H9 (cell line): ENCODE data around the gene ANKRD29. TPM values are rescaled to one million over a fixed set of nuclear protein-coding genes. Genes with fewer than 3 reads are reported as not detected.

ENCODE experiments used
- DNase-seq: peaks from one replicate; pipeline ENCODE4 v3.0.0-alpha.2; 2017
- H2AFZ ChIP-seq: one replicate; pipeline ENCODE4 v1.6.1; 2013; ENCODE audit warnings: mild to moderate bottlenecking, low read length, control low read depth, moderate library complexity
- H2AK5ac ChIP-seq: 2 replicates; pipeline ENCODE4 v1.6.1; 2013; ENCODE audit warnings: low read length, control low read depth, mixed read lengths; ENCODE audit not compliant: insufficient read length
- H2BK120ac ChIP-seq: one replicate; pipeline ENCODE4 v1.6.1; 2013; ENCODE audit warnings: low read depth, mild to moderate bottlenecking, low read length, control low read depth, inconsistent platforms; ENCODE audit not compliant: poor library complexity, severe bottlenecking
- H2BK12ac ChIP-seq: 2 replicates; pipeline ENCODE4 v1.6.1; 2013; ENCODE audit warnings: low read length, control low read depth, mixed read lengths, low read depth; ENCODE audit not compliant: insufficient read length
- H2BK15ac ChIP-seq: 2 replicates; pipeline ENCODE4 v1.6.1; 2013; ENCODE audit warnings: low read depth, low read length, control low read depth
- H2BK20ac ChIP-seq: one replicate; pipeline ENCODE4 v1.6.1; 2013; ENCODE audit warnings: low read depth, mild to moderate bottlenecking, low read length, control low read depth, inconsistent platforms; ENCODE audit not compliant: poor library complexity, severe bottlenecking
- H2BK5ac ChIP-seq: 2 replicates; pipeline ENCODE4 v1.6.1; 2013; ENCODE audit warnings: low read length, control low read depth, mixed read lengths; ENCODE audit not compliant: insufficient read length
- H3K14ac ChIP-seq: 2 replicates; pipeline ENCODE4 v1.6.1; 2013; ENCODE audit warnings: low read length, control low read depth; ENCODE audit not compliant: insufficient read depth
- H3K18ac ChIP-seq: 2 replicates; pipeline ENCODE4 v1.6.1; 2013; ENCODE audit warnings: low read depth, mild to moderate bottlenecking, mixed read lengths, low read length, control low read depth; ENCODE audit not compliant: insufficient read length
- H3K23ac ChIP-seq: 2 replicates; pipeline ENCODE4 v1.6.1; 2013; ENCODE audit warnings: low read length, control low read depth, mixed read lengths, low read depth; ENCODE audit not compliant: insufficient read length
- H3K23me2 ChIP-seq: 2 replicates; pipeline ENCODE4 v1.6.1; 2013; ENCODE audit warnings: low read depth, mild to moderate bottlenecking, mixed read lengths, low read length, control low read depth; ENCODE audit not compliant: insufficient read length, poor library complexity, severe bottlenecking
- H3K27ac ChIP-seq: 2 replicates; pipeline ENCODE4 v1.5.1; 2013; ENCODE audit warnings: low read length, control low read depth, mixed read lengths, low read depth; ENCODE audit not compliant: insufficient read length
- H3K27me3 ChIP-seq: 2 replicates; pipeline ENCODE4 v1.6.1; 2013; ENCODE audit warnings: low read length, control low read depth, inconsistent platforms; ENCODE audit not compliant: insufficient read depth
- H3K4ac ChIP-seq: 2 replicates; pipeline ENCODE4 v1.6.1; 2013; ENCODE audit warnings: low read depth, mild to moderate bottlenecking, control low read depth, inconsistent platforms, low read length, moderate library complexity
- H3K4me1 ChIP-seq: 2 replicates; pipeline ENCODE4 v1.6.1; 2013; ENCODE audit warnings: low read length, control low read depth, inconsistent platforms; ENCODE audit not compliant: insufficient read depth
- H3K4me2 ChIP-seq: 2 replicates; pipeline ENCODE4 v1.6.1; 2013; ENCODE audit warnings: low read length, control low read depth, mixed read lengths; ENCODE audit not compliant: insufficient read length, insufficient read depth
- H3K56ac ChIP-seq: 2 replicates; pipeline ENCODE4 v1.6.1; 2013; ENCODE audit warnings: low read depth, mild to moderate bottlenecking, mixed read lengths, low read length, control low read depth; ENCODE audit not compliant: insufficient read length
- H3K79me1 ChIP-seq: 2 replicates; pipeline ENCODE4 v1.6.1; 2013; ENCODE audit warnings: low read depth, mild to moderate bottlenecking, moderate library complexity, low read length, control low read depth, inconsistent platforms; ENCODE audit not compliant: insufficient read depth, poor library complexity, severe bottlenecking
- H3K79me2 ChIP-seq: 2 replicates; pipeline ENCODE4 v1.6.1; 2013; ENCODE audit warnings: low read length, control low read depth, inconsistent platforms; ENCODE audit not compliant: insufficient read depth
- H3K9ac ChIP-seq: 2 replicates; pipeline ENCODE4 v1.6.1; 2013; ENCODE audit warnings: low read length, control low read depth, mixed read lengths; ENCODE audit not compliant: insufficient read length; ENCODE audit errors: extremely low read depth
- H3K9me3 ChIP-seq: one replicate; pipeline ENCODE4 v1.6.1; 2013; ENCODE audit warnings: low read depth, low read length, inconsistent platforms; ENCODE audit not compliant: control insufficient read depth
- H3T11ph ChIP-seq: one replicate; pipeline ENCODE4 v1.6.1; 2013; ENCODE audit warnings: mild to moderate bottlenecking, low read length, control low read depth, inconsistent platforms
- H4K20me1 ChIP-seq: one replicate; pipeline ENCODE4 v1.6.1; 2013; ENCODE audit not compliant: control insufficient read depth, insufficient read length, insufficient read depth
- H4K5ac ChIP-seq: 2 replicates; pipeline ENCODE4 v1.6.1; 2013; ENCODE audit warnings: low read depth, mild to moderate bottlenecking, mixed read lengths, low read length, control low read depth; ENCODE audit not compliant: insufficient read length
- H4K8ac ChIP-seq: replicated peaks from 2 replicates; pipeline ENCODE4 v1.6.1; 2013; ENCODE audit warnings: low read length, control low read depth, mixed read lengths, low read depth; ENCODE audit not compliant: insufficient read length
- H4K91ac ChIP-seq: 2 replicates; pipeline ENCODE4 v1.6.1; 2013; ENCODE audit warnings: low read depth, mild to moderate bottlenecking, moderate library complexity, mixed read lengths, low read length, control low read depth; ENCODE audit not compliant: insufficient read length
- H3K27ac Mint-ChIP-seq, 3 experiments: 2 replicates in 2 of 3; 3 replicates in 1 of 3; pipeline ENCODE4 v1.8.0; 2020 to 2021; ENCODE audit warnings: mixed read lengths in 3 of 3, mild to moderate bottlenecking in 1 of 3, moderate library complexity in 1 of 3
- H3K27me3 Mint-ChIP-seq: 2 replicates; pipeline ENCODE4 v1.8.0; 2021; ENCODE audit warnings: low read depth, mild to moderate bottlenecking, moderate library complexity, mixed read lengths
- H3K36me3 Mint-ChIP-seq, 3 experiments: 2 replicates in 2 of 3; 3 replicates in 1 of 3; pipeline ENCODE4 v1.8.0; 2020 to 2021; ENCODE audit warnings: low read depth in 3 of 3, mixed read lengths in 3 of 3; ENCODE audit not compliant: insufficient read depth in 1 of 3
- H3K4me1 Mint-ChIP-seq, 2 experiments: 2 replicates each; pipeline ENCODE4 v1.8.0; 2020; ENCODE audit warnings: mixed read lengths in 2 of 2
- H3K4me3 Mint-ChIP-seq, 2 experiments: 2 replicates in 1 of 2; 3 replicates in 1 of 2; pipeline ENCODE4 v1.8.0; 2020 to 2021; ENCODE audit warnings: mild to moderate bottlenecking in 2 of 2, mixed read lengths in 2 of 2, moderate library complexity in 1 of 2
- H3K9me3 Mint-ChIP-seq, 2 experiments: 2 replicates in 1 of 2; 3 replicates in 1 of 2; pipeline ENCODE4 v1.8.0; 2020; ENCODE audit warnings: mild to moderate bottlenecking in 2 of 2, mixed read lengths in 2 of 2, moderate library complexity in 1 of 2
- WGBS: extraction: QIAGEN DNeasy Blood & Tissue Kit; methylation state at CpG from one replicate; pipeline ENCODE4 v1.1.7; 2013; ENCODE audit warnings: missing lambda C conversion rate, low lambda C conversion rate, mixed read lengths; ENCODE audit not compliant: insufficient read length; ENCODE audit errors: extremely low coverage; 5-methylcytosine and 5-hydroxymethylcytosine counted together
- total RNA-seq: library from RNA; stranded (reverse); gene quantifications from 2 replicates; pipeline ENCODE4 v1.2.1, GENCODE V29; 2021
- TF ChIP-seq, protein P1 (sequence below): fragments of 200-600 bp; sonication (generic); conservative IDR thresholded peaks from 3 replicates; pipeline ENCODE4 v1.8.0; 2021; ENCODE audit warnings: antibody characterized with exemption, mild to moderate bottlenecking

Gene ANKRD29
- total RNA-seq, 1 experiment from 2014 or later = 2.1 TPM

- Histone ChIP-seq H2BK5ac (no peak overlapping the region), H3K27ac (no peak overlapping the region), H2BK12ac (no peak overlapping the region), H4K5ac (no peak overlapping the region), H3K9me3 (no peaks in the 10 kb centered on the region), H2BK120ac (no peak overlapping the region), H3T11ph (no peak overlapping the region), H3K4me1 (no peaks in the 10 kb centered on the region; the same call in 1 of the 2 replicates), H3K9ac (no peak overlapping the region), H2AK5ac (no peak overlapping the region), H3K23me2 (no peaks in the 10 kb centered on the region), H4K8ac (no peak overlapping the region), H4K20me1 (no peaks in the 10 kb centered on the region), H3K4ac (no peak overlapping the region), H3K27me3 (no peaks in the 10 kb centered on the region), H3K23ac (no peak overlapping the region), H3K18ac (no peak overlapping the region), H4K91ac (no peak overlapping the region), H3K79me1 (no peaks in the 10 kb centered on the region), H3K4me2 (peak overlapping the region; percentile 29), H3K14ac (no peak overlapping the region), H2AFZ (no peak overlapping the region), H3K79me2 (no peaks in the 10 kb centered on the region), H3K56ac (no peak overlapping the region), H2BK20ac (no peak overlapping the region), H2BK15ac (no peak overlapping the region)
- TF ChIP-seq, protein P1, sequence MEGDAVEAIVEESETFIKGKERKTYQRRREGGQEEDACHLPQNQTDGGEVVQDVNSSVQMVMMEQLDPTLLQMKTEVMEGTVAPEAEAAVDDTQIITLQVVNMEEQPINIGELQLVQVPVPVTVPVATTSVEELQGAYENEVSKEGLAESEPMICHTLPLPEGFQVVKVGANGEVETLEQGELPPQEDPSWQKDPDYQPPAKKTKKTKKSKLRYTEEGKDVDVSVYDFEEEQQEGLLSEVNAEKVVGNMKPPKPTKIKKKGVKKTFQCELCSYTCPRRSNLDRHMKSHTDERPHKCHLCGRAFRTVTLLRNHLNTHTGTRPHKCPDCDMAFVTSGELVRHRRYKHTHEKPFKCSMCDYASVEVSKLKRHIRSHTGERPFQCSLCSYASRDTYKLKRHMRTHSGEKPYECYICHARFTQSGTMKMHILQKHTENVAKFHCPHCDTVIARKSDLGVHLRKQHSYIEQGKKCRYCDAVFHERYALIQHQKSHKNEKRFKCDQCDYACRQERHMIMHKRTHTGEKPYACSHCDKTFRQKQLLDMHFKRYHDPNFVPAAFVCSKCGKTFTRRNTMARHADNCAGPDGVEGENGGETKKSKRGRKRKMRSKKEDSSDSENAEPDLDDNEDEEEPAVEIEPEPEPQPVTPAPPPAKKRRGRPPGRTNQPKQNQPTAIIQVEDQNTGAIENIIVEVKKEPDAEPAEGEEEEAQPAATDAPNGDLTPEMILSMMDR = no peak
- peaks cover 21 to 27% of the 10 kb centered on the region in 2 experiments for H3K4me1 Mint-ChIP-seq
- no CpG with 5 or more reads among the region's 4 CpGs for WGBS
- peak overlapping the region in 1 of 3 experiments; percentile 73; a peak in 2 of 7 replicates for H3K27ac Mint-ChIP-seq
- peak overlapping the region in 1 of 2 experiments; percentile 16; a peak in 1 of 5 replicates for H3K4me3 Mint-ChIP-seq
- H3K27me3 Mint-ChIP-seq = peaks cover 4% of the 10 kb centered on the region
- no peaks in the 10 kb centered on the region for H3K36me3 Mint-ChIP-seq
- no peaks in the 10 kb centered on the region for H3K9me3 Mint-ChIP-seq
- DNase-seq = peak; percentile 62
Measured at GRCh38 chr18:23668731-23669130, 6.0 kb upstream of the ANKRD29 start.
